K562 (cell line): Measurements from ENCODE around the gene PACS2. TPM values are rescaled to one million over a fixed set of nuclear protein-coding genes. Genes with fewer than 3 reads are reported as not detected.

Experiments
- ATAC-seq: fragments of 200-7000 bp; cut with Tn5 transposase; 3 replicates; pipeline ENCODE4 v1.9.1; 2020; ENCODE audit warnings: moderate library complexity
- BruUV-seq: library from RNA; stranded (reverse); fragments of 400-500 nt; replicated peaks from 2 replicates; lab custom pipeline; 2021; lab: Mats Ljungman, UMichigan
- CTCF ChIA-PET: fragments of 300-600 bp; formaldehyde crosslinking; extraction: SDS; loops from one replicate; lab custom pipeline; 2021; ENCODE audit warnings: low intra/inter-chr PET ratio; lab: Yijun Ruan, JAX
- POLR2A ChIA-PET: fragments of 300-600, 350-650 bp; sonication (Branson Sonifier 250); formaldehyde crosslinking; extraction: SDS; loops from one replicate; lab custom pipeline; 2021; ENCODE audit warnings: antibody characterized with exemption, inconsistent platforms; lab: Yijun Ruan, JAX
- DNase-seq, 4 experiments: peaks; one replicate each; pipeline versions ENCODE4 v3.0.0 to v3.0.0-alpha.2; 2011 to 2018; ENCODE audit warnings: low spot score in 3 of 4, mixed read lengths in 3 of 4; ENCODE audit errors: extremely low read depth in 1 of 4
- FAIRE-seq: peaks from 2 replicates; lab custom pipeline; 2011; peaks lifted over from hg19 to GRCh38; lab: Jason Lieb, UNC
- H2AFZ ChIP-seq: 2 replicates; pipeline ENCODE4 v1.6.0; 2011; ENCODE audit warnings: low read depth, low read length, control low read depth, inconsistent platforms
- H3K27ac ChIP-seq: fragments of 200-600 bp; 3 replicates; pipeline ENCODE4 v1.8.0; 2011; ENCODE audit warnings: low read depth, mild to moderate bottlenecking, control low read depth, inconsistent platforms, low read length, moderate library complexity, mixed read lengths; ENCODE audit errors: extremely low read depth
- H3K27me3 ChIP-seq, 2 experiments: fragments of 300-600 bp in 1 of 2; 2 replicates in 1 of 2; 3 replicates in 1 of 2; pipeline versions ENCODE4 v1.6.0 to v1.8.0; 2011; ENCODE audit warnings: inconsistent platforms in 2 of 2, low read length in 2 of 2, mild to moderate bottlenecking in 1 of 2, mixed read lengths in 1 of 2, moderate library complexity in 1 of 2; ENCODE audit not compliant: control insufficient read depth in 2 of 2, insufficient read depth in 2 of 2
- H3K36me3 ChIP-seq: fragments of 300-600 bp; 3 replicates; pipeline ENCODE4 v1.8.0; 2011; ENCODE audit warnings: mild to moderate bottlenecking, low read length, inconsistent platforms; ENCODE audit not compliant: control insufficient read depth, insufficient read depth
- H3K4me1 ChIP-seq, 2 experiments: fragments of 200-600 bp in 1 of 2; replicated peaks in 1 of 2; 2 replicates in 1 of 2; 3 replicates in 1 of 2; pipeline versions ENCODE4 v1.5.1 to v1.8.0; 2011; ENCODE audit warnings: inconsistent platforms in 2 of 2, low read length in 2 of 2, mild to moderate bottlenecking in 1 of 2, mixed read lengths in 1 of 2, moderate library complexity in 1 of 2; ENCODE audit not compliant: control insufficient read depth in 2 of 2, insufficient read depth in 2 of 2
- H3K4me2 ChIP-seq: 2 replicates; pipeline ENCODE4 v1.6.1; 2011; ENCODE audit warnings: low read length, control low read depth, inconsistent platforms, mixed read lengths; ENCODE audit not compliant: insufficient read depth
- H3K4me3 ChIP-seq: fragments of 200-600 bp; sonication (generic), shearing (Covaris generic); 2 replicates; pipeline ENCODE4 v1.5.1; 2016; ENCODE audit warnings: control low read depth, inconsistent platforms
- H3K79me2 ChIP-seq: fragments of 200-600 bp; 3 replicates; pipeline ENCODE4 v1.8.0; 2011; ENCODE audit warnings: low read length, inconsistent platforms; ENCODE audit not compliant: control insufficient read depth, insufficient read depth
- H3K9ac ChIP-seq, 2 experiments: 2 replicates each; pipeline versions ENCODE4 v1.6.0 to v1.6.1; 2011; ENCODE audit warnings: low read depth in 2 of 2, low read length in 2 of 2, control low read depth in 1 of 2, inconsistent platforms in 1 of 2, mild to moderate bottlenecking in 1 of 2, mixed read lengths in 1 of 2; ENCODE audit not compliant: insufficient read depth in 1 of 2
- H3K9me1 ChIP-seq: one replicate; pipeline ENCODE4 v1.6.0; 2011; ENCODE audit warnings: inconsistent platforms, mild to moderate bottlenecking, low read length, moderate library complexity; ENCODE audit not compliant: control insufficient read depth, insufficient read depth
- H3K9me3 ChIP-seq: replicated peaks from 2 replicates; pipeline ENCODE4 v1.5.1; 2011; ENCODE audit warnings: low read depth, low read length, inconsistent platforms; ENCODE audit not compliant: control insufficient read depth, insufficient read depth
- H4K20me1 ChIP-seq: replicated peaks from 2 replicates; pipeline ENCODE4 v1.6.1; 2011; ENCODE audit warnings: low read length, inconsistent platforms, mixed read lengths; ENCODE audit not compliant: control insufficient read depth, insufficient read depth
- E2F6 ChIP-seq, 2 experiments: IDR thresholded peaks; 2 replicates each; pipeline ENCODE4 v1.6.1; 2011; ENCODE audit warnings: borderline replicate concordance in 1 of 2, control low read depth in 1 of 2, low read depth in 1 of 2, low read length in 1 of 2, mild to moderate bottlenecking in 1 of 2, mixed read lengths in 1 of 2, moderate library complexity in 1 of 2; ENCODE audit not compliant: insufficient read depth in 1 of 2, insufficient read length in 1 of 2, poor library complexity in 1 of 2, severe bottlenecking in 1 of 2; ENCODE audit errors: extremely low read depth in 1 of 2
- HNRNPK ChIP-seq: fragments of 200-400 bp; formaldehyde crosslinking; IDR thresholded peaks from one replicate; pipeline ENCODE4 v1.6.1; 2018; ENCODE audit warnings: mild to moderate bottlenecking, low read depth, low read length; ENCODE audit not compliant: poor library complexity, severe bottlenecking
- MGA ChIP-seq: fragments of 450-650 bp; IDR thresholded peaks from 2 replicates; pipeline ENCODE4 v1.6.1; 2016; ENCODE audit warnings: mild to moderate bottlenecking, moderate library complexity
- OTX1 ChIP-seq: fragments of 450-650 bp; formaldehyde crosslinking; IDR thresholded peaks from 2 replicates; pipeline ENCODE4 v1.4.0; 2022; ENCODE audit warnings: mild to moderate bottlenecking
- PRPF4 ChIP-seq: fragments of 200-400 bp; formaldehyde crosslinking; IDR thresholded peaks from one replicate; pipeline ENCODE4 v1.6.1; 2017; ENCODE audit warnings: low read length, low read depth, mild to moderate bottlenecking; ENCODE audit not compliant: insufficient read depth, poor library complexity, severe bottlenecking
- RHOXF2B ChIP-seq: fragments of 250-450 bp; sonication (Bioruptor Pico); conservative IDR thresholded peaks from 2 replicates; pipeline ENCODE4 v1.5.1; 2021
- ZNF140 ChIP-seq: fragments of 250-450 bp; sonication (Bioruptor Pico); IDR thresholded peaks from 2 replicates; pipeline ENCODE4 v1.8.0; 2021; ENCODE audit warnings: moderate library complexity, mild to moderate bottlenecking, inconsistent platforms
- ZNF668 ChIP-seq: fragments of 250-450 bp; sonication (Bioruptor Pico); IDR thresholded peaks from 2 replicates; pipeline ENCODE4 v1.8.0; 2022; ENCODE audit warnings: mild to moderate bottlenecking, inconsistent platforms
- WGBS: fragments of 100-300 bp; shearing (Covaris generic); methylation state at CpG from one replicate; pipeline ENCODE4 v1.1.6; 2016; ENCODE audit warnings: low coverage, mixed read lengths; ENCODE audit not compliant: insufficient coverage; ENCODE audit errors: missing lambda C conversion rate; 5-methylcytosine and 5-hydroxymethylcytosine counted together
- in situ Hi-C: fragments of 300-500 bp; cut with MboI; formaldehyde crosslinking; loops from 4 replicates; pipeline ENCODE4 v1.15.0; 2018; ENCODE audit warnings: inconsistent platforms, mixed read lengths
- intact Hi-C: fragments of 100-400 bp; cut with micrococcal nuclease; formaldehyde crosslinking; loops from 2 replicates; pipeline ENCODE4 v1.14.2; 2022
- polyA plus RNA-seq, 8 experiments: library from polyadenylated mRNA; depleted of rRNA in 4 of 8; stranded (reverse) in 5 of 8; unstranded in 3 of 8; fragments of >200 nt; fragmentation: Nextera tagmentation in 2 of 8; fragmentation: Illumina TruSeq in 1 of 8; extraction: Ambion mirVana in 2 of 8; extraction: Trizol in 1 of 8; gene quantifications; 2 replicates each; pipeline versions ENCODE4 v1.2.1 to v1.2.3, GENCODE V29; 2011 to 2014; ENCODE audit warnings: inconsistent platforms in 1 of 8, missing spikeins in 1 of 8
- total RNA-seq, 7 experiments: library from RNA; depleted of rRNA in 6 of 7; stranded (reverse); fragments of >200 nt in 6 of 7; fragmentation: Illumina TruSeq in 2 of 7; extraction: Trizol in 2 of 7; gene quantifications; 2 replicates each; pipeline versions ENCODE4 v1.2.1 to v1.2.3, GENCODE V29; 2011 to 2021; ENCODE audit warnings: low replicate concordance in 1 of 7

Gene PACS2
- total and polyA plus RNA-seq, 9 of the 15 experiments (the other 6 are each of a cell fraction or from before 2014, with no cell fraction given): 0.11 to 20.8 (median 9.9) TPM

- Histone ChIP-seq H3K27me3 (no peaks in the 10 kb centered on the region), H3K9me3 (no peaks in the 10 kb centered on the region), H3K36me3 (no peaks in the 10 kb centered on the region), H3K27ac (no peak overlapping the region), H3K4me1 (peaks cover 8 to 53% of the 10 kb centered on the region in 2 experiments; a peak in 4 of 5 replicates), H3K4me2 (no peak overlapping the region), H3K9ac (no peak overlapping the region), H2AFZ (no peak overlapping the region), H4K20me1 (0 out of 2 replicates have a peak, but pooled peaks cover 3% of the 10 kb centered on the region), H3K4me3 (no peak overlapping the region), H3K79me2 (no peaks in the 10 kb centered on the region; the same call in 2 of the 3 replicates), H3K9me1 (no peaks in the 10 kb centered on the region)
- in situ Hi-C loops: loop anchor here (10.0 kb wide), 1 partner anchor 256 kb away; no protein-coding TSS in a partner anchor
- no TSS peak for BruUV-seq
- ATAC-seq: no peak
- no peak for FAIRE-seq
- intact Hi-C loops: no loop called here
- no peak for DNase-seq
- CTCF ChIA-PET: no interaction called here
- 92% methylated on average over 17 of the region's 37 CpGs for WGBS
- POLR2A ChIA-PET: interaction anchor here (0.6 kb wide), 1 partner anchor 12 kb away, joined by 3 read pairs; no protein-coding TSS in a partner anchor
- no peak for TF ChIP-seq ZNF668 (CRISPR knock-in tag)
- no peak for TF ChIP-seq ZNF140
- TF ChIP-seq HNRNPK: no peak
- no peak for TF ChIP-seq E2F6 (IDR thresholded peaks at IDR 0.05; ENCODE audit: borderline replicate concordance in 1 of 2, extremely low read depth in 1 of 2, insufficient read depth in 1 of 2, insufficient read length in 1 of 2, low read depth in 1 of 2, low read length in 1 of 2, poor library complexity in 1 of 2, severe bottlenecking in 1 of 2)
- no peak for TF ChIP-seq MGA
- no peak for TF ChIP-seq PRPF4
- TF ChIP-seq RHOXF2B (CRISPR knock-in tag): no peak
- no peak for TF ChIP-seq OTX1 (CRISPR knock-in tag)
Observed at GRCh38 chr14:105350450-105351244, 36.1 kb downstream of the PACS2 start.
